Cerebellar nuclear complex (tissue), 1 donor: Measurements from ENCODE around the gene TADA3.

ENCODE experiments used
- DNase-seq, 2 experiments: peaks; one replicate each; lab custom pipeline; 2025; lab: John Stamatoyannopoulos, UW

The TADA3 gene, protein sequence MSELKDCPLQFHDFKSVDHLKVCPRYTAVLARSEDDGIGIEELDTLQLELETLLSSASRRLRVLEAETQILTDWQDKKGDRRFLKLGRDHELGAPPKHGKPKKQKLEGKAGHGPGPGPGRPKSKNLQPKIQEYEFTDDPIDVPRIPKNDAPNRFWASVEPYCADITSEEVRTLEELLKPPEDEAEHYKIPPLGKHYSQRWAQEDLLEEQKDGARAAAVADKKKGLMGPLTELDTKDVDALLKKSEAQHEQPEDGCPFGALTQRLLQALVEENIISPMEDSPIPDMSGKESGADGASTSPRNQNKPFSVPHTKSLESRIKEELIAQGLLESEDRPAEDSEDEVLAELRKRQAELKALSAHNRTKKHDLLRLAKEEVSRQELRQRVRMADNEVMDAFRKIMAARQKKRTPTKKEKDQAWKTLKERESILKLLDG

DNA sequence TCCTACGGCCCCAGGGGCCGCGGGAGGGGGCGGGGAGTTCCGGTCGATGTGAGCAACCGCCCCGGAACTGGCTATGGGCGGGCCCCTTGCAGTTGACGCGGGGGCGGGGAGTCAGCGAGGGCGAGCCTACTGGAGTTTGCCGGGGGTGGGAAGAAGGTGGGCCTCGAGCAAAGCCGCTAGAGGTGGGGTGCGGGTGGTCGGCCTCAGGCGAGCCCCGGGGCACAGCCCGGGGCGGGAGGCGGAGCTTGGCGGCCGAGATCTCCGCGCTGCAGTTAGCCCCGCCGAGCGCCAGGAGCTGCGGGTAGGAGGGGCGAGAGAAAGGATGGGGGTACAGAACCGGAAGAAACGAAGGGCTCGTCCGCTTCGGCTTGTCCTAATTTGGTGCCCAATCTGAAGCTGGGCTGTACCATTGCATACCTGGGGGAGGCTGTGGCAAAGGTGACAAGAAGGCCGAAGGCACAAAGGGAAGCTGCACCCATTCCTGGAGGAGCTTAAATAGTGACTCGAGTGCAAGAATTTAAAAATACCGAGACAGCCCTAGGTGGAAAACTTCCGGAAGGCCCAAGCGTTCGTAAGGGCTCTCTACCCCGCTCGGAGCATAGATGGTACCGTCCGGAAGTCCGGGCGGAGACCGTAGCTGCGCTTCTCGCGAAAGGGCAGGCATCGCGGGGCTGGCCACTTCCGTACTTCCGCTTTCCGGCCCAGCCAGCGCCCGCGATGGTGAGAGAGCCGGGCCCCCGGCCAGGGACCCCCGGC lies at the start of gene TADA3, which contains the start of gene ARPC4:
TSS of gene TADA3 (minus strand) at position 69 of the 756 bp plus-strand sequence. CDS start 1,007 bp downstream, outside the sequence.
TSS of gene ARPC4 (plus strand) at position 678 of the 756 bp plus-strand sequence. CDS start at position 718, 40 bp downstream.
- peak; percentile 62 to 85 for DNase-seq

DNA sequence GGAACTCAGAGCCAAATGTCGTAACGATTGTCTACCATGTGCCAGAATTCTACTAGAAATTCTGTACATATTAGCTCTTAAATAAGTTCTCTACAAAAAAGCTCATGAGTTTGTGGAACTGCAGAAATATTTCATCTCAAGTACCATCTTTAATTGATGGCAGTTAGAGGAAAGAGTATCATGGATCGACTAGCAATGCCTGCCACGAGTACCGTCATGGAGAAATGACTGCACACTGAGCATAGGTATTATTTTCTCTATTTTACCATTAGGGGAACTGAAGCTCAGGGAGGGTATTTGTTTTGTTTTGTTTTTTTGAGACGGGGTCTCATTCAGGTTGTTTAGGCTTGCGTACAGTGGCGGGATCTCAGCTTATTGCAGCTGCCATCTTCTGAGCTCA lies 48.7 kb upstream of the TADA3 start:
- DNase-seq, result no peak

DNA sequence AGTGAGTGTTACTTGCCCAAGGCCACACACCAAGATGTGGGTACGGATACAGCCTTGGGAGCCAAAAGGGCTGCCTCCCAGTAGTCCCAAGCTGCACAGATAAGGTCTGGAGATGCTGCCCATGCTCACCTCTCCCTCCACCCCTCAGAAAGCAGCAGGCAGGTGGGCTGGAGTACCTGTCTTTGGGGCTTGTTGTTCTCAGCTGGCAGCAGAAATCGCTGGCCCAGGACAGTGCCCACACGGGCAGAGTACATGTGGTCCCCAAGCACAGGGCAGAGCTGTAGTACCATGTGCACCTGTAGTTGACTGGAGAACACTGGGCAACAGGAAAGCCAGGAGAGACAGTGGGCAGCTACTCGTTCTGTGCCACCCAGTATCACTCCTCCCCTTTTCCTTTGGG lies 46.6 kb upstream of the TADA3 start:
- no peak for DNase-seq

- DNase-seq, result no peak
Observed at GRCh38 chr3:9837701-9838582, 45.7 kb upstream of the TADA3 start.

- no peak for DNase-seq
Observed at GRCh38 chr3:9834520-9835380, 42.5 kb upstream of the TADA3 start.

- DNase-seq, result no peak
Observed at GRCh38 chr3:9833078-9833477, 40.8 kb upstream of the TADA3 start.

- no peak for DNase-seq
Observed at GRCh38 chr3:9831253-9831652, 39.0 kb upstream of the TADA3 start.

- DNase-seq, result no peak
Observed at GRCh38 chr3:9828801-9829755, 36.8 kb upstream of the TADA3 start.

DNA sequence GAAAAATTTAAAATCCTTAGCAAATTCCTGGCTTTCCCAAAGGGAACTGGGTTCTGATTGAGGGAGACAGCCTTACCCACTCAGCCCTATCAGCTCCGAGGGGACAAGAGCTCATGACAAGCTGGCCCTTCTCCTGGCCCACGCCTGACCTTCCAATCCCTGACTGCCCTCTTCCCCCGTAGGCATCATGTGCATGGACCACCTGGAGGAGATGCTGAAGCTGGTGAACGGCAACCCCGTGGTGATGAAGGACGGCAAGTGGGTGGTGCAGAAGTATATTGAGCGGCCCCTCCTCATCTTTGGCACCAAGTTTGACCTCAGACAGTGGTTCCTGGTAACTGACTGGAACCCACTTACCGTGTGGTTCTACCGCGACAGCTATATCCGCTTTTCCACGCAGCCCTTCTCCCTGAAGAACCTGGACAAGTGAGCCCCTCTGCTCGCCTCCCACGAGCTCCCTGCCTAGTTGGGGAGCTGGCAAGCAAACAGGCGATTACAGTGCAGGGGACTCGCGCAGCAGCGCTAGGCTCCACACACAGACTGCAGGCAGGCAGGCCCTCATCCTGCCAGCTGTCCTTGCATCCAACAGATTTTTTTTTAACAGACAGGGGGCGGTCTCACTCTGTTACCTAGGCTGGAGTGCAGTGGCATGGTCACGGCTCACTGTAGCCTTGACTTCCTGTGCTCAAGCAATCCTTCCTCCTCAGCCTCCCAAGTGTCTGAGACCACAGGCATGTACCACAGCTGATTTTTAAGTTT lies 34.7 kb upstream of the TADA3 start:
- DNase-seq, result no peak

DNA sequence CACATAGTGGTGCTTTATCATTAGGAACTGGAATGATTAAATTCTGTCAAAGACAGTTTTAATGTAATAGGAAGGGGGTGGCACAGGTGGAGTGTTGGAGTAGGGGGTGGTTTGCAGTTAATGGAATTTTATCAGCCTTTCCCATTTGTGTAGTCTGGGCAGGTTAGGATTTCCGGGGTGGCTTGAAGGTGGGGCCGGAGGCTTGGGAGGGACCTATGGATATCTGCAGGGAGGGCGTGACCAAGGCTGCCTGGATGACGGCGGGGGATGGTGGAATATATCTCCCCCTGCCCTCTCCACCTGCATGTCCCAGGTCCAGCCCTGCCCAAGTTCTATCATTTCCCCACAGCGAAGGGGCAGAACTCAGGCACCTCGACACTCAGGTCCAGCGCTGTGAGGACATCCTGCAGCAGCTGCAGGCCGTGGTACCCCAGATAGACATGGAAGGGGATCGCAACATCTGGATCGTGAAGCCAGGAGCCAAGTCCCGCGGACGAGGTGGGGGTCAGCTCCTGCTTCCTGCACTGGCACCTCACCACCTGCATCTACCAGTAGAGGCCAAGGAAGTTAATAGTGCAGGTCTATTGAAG lies 33.3 kb upstream of the TADA3 start:
- no peak for DNase-seq

GRCh38 chr3:9820946-9821345 lies 28.7 kb upstream of the TADA3 start:
- no peak for DNase-seq

GRCh38 chr3:9820543-9820942 lies 28.3 kb upstream of the TADA3 start:
- DNase-seq, result no peak

DNA sequence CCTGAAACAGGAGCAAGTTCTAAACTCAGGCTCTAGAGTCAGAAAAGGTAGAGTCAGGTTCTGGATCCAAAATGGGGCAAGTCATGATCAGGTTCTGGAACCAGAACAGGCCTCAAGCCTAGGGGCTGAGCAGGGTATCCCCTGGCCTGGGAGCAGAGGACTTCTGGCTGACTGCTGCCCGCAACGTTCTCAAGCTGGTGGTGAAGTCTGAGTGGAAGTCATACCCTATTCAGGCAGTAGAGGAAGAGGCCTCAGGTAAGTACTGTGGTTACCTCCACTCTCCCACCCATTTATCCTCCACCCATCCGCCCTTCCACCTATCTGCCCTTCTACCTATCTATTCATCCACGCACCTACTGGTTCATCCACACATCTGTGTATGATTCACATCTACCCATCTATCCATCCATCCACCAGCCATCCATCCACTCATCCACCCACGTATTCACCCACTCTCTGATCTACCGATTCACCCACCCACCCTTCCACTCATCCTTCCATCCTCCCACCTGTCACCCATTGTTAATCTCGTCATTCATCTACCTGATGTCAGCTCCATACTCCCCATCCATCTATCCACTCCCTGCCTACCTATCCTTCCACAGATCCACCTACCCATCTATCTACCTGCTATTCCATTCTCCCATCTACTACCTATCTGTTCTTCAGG lies 26.5 kb upstream of the TADA3 start:
- no peak for DNase-seq

DNA sequence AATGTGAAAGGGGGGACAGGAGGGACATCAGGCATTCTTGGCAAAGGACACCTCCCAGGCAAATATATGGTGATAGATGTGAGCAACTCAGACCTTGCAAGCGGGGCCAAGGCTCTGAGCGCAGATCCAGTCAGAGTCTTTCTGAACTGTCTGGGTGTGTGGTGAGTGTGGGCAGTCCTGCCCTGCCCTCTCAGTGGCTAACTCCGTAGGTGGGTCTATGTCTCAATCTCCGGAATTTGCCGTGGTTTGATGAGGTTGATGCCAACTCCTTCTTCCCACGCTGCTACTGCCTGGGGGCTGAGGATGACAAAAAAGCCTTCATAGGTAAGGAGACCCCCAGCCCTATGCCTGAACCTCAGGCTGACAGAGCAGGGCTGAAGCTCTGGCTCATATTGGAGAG lies 25.2 kb upstream of the TADA3 start:
- DNase-seq, result no peak

DNA sequence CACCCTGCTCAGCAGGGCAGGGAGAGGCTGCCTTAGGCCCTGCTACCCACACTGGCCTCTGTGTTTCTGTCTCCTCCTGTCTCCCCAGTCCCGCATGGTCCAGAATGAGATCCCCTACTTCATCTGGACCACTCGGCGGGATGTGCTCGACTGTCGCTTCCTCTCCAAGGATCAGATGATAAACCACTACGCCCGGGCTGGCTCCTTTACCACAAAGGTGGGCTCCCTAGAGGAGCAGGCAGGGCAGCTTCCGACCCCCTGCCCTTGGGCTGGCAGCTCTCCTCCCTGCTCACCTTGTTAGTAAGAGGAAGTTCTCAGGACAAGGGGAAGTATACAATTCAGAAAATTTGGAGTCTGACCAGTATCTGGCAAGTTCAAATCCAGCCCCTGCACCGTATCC lies 23.7 kb upstream of the TADA3 start:
- DNase-seq, result no peak

- DNase-seq, result no peak
Observed at GRCh38 chr3:9812870-9813483, 20.7 kb upstream of the TADA3 start.

DNA sequence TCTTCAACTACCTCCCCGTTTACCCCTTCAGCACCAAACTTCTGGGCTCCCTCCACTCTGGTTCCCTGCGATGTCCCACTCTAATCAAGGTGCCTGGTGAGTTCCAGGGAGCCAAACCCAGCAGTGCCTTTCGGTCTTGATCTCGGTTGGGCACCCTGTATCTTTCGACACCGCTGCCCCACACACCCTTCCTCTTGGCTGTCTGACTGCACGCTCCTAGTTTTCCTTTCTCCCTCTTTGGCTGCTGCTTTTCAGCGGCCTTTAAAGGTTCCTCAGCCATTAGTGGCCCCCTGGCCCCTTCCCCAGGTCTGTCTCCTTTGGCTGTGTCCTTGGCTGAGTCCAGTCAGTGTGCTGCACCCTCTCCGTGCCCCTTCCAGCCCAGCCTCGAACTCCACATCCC lies 18.6 kb upstream of the TADA3 start:
- no peak for DNase-seq

DNA sequence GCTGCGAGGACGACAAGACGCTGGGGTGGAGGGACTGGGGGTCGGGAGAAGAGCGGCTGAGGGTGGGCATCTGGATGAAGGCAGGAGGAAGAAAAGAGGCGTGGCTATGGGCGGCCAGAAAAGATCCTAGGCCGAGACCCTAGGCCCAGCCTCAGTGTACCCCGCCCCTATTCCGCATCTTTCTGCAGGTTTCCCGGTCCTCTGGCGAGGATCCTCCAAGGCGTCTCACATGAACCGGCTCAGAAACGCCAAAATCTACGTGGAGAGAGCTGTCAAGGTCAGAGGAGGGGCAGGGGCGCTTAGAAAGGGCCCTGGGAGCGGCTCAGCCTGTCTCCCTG lies 18.1 kb upstream of the TADA3 start:
- no peak for DNase-seq
